OCI-LY1 (cell line): ENCODE results near the gene EIF2S2.

Source experiments
- H2AFZ ChIP-seq: fragments of 200-600 bp; sonication (generic), shearing (Covaris generic); 2 replicates; pipeline ENCODE4 v1.6.0; 2014; ENCODE audit warnings: antibody characterized with exemption, mild to moderate bottlenecking, low read length
- H3F3A ChIP-seq: fragments of 200-600 bp; sonication (generic), shearing (Covaris generic); 2 replicates; pipeline ENCODE4 v1.6.0; 2014; ENCODE audit warnings: mild to moderate bottlenecking, antibody characterized with exemption, low read length, moderate library complexity; ENCODE audit not compliant: insufficient read depth
- H3K27ac ChIP-seq: fragments of 200-600 bp; sonication (generic); 2 replicates; pipeline ENCODE4 v1.5.1; 2014; ENCODE audit warnings: low read length, mixed run types, mild to moderate bottlenecking, low read depth; ENCODE audit not compliant: poor library complexity, severe bottlenecking
- H3K27me3 ChIP-seq: fragments of 200-600 bp; sonication (generic); 2 replicates; pipeline ENCODE4 v1.6.0; 2014; ENCODE audit warnings: antibody characterized with exemption, mild to moderate bottlenecking, low read length, moderate library complexity; ENCODE audit not compliant: insufficient read depth
- H3K36me3 ChIP-seq: fragments of 200-600 bp; sonication (generic); 2 replicates; pipeline ENCODE4 v1.6.1; 2014; ENCODE audit warnings: mild to moderate bottlenecking, antibody characterized with exemption, low read length, moderate library complexity, mixed read lengths; ENCODE audit not compliant: insufficient read depth
- H3K4me1 ChIP-seq: fragments of 200-600 bp; sonication (generic); 2 replicates; pipeline ENCODE4 v1.5.1; 2014; ENCODE audit warnings: mild to moderate bottlenecking, low read length, moderate library complexity; ENCODE audit not compliant: insufficient read depth, severe bottlenecking
- H3K4me2 ChIP-seq: fragments of 200-600 bp; sonication (generic), shearing (Covaris generic); 2 replicates; pipeline ENCODE4 v1.6.1; 2014; ENCODE audit warnings: low read length
- H3K4me3 ChIP-seq: fragments of 200-600 bp; sonication (generic); 2 replicates; pipeline ENCODE4 v1.5.1; 2014; ENCODE audit warnings: low read length, low read depth, mild to moderate bottlenecking, mixed read lengths; ENCODE audit not compliant: poor library complexity, severe bottlenecking
- H3K79me2 ChIP-seq: fragments of 200-600 bp; shearing (Covaris generic); 2 replicates; pipeline ENCODE4 v1.6.1; 2016; ENCODE audit warnings: mixed run types, low read length, mixed read lengths; ENCODE audit not compliant: insufficient read depth
- H3K9ac ChIP-seq: fragments of 200-600 bp; sonication (generic), shearing (Covaris generic); 2 replicates; pipeline ENCODE4 v1.6.1; 2014; ENCODE audit warnings: mild to moderate bottlenecking, low read length, mixed read lengths
- H3K9me2 ChIP-seq: fragments of 200-600 bp; sonication (generic), shearing (Covaris generic); 2 replicates; pipeline ENCODE4 v1.6.1; 2014; ENCODE audit warnings: low read depth, mild to moderate bottlenecking, low read length, mixed read lengths
- H3K9me3 ChIP-seq: fragments of 200-600 bp; shearing (Covaris generic); 2 replicates; pipeline ENCODE4 v1.6.1; 2014; ENCODE audit warnings: low read length, mixed read lengths
- H4K20me1 ChIP-seq: fragments of 200-600 bp; sonication (generic), shearing (Covaris generic); 2 replicates; pipeline ENCODE4 v1.6.0; 2016; ENCODE audit warnings: mild to moderate bottlenecking, low read length; ENCODE audit not compliant: insufficient read depth
- CTCF ChIP-seq: fragments of 200-600 bp; sonication (generic), shearing (Covaris generic); IDR thresholded peaks from 2 replicates; pipeline ENCODE4 v1.5.1; 2017; ENCODE audit warnings: mild to moderate bottlenecking, antibody characterized with exemption, low read length, moderate library complexity, mixed read lengths
- EZH2 ChIP-seq: fragments of 200-600 bp; sonication (generic), shearing (Covaris generic); IDR thresholded peaks from 2 replicates; pipeline ENCODE4 v1.8.0; 2017; ENCODE audit warnings: borderline replicate concordance, mixed run types, mild to moderate bottlenecking, antibody characterized with exemption, low read length, moderate library complexity, mixed read lengths

The EIF2S2 gene

GRCh38 chr20:34124469-34125249, 12.6 kb upstream of the EIF2S2 start:
- no peak overlapping the region for H2AFZ ChIP-seq
- H3F3A ChIP-seq, result no peaks in the 10 kb centered on the region
- H3K27ac ChIP-seq, result no peak overlapping the region
- no peaks in the 10 kb centered on the region; the same call in 1 of the 2 replicates for H3K36me3 ChIP-seq
- no peaks in the 10 kb centered on the region for H3K79me2 ChIP-seq
- no peak overlapping the region for H3K4me2 ChIP-seq
- H3K9me2 ChIP-seq, result no peaks in the 10 kb centered on the region
- H3K9me3 ChIP-seq, result no peaks in the 10 kb centered on the region
- no peaks in the 10 kb centered on the region; the same call in 1 of the 2 replicates for H3K27me3 ChIP-seq
- H3K9ac ChIP-seq, result no peak overlapping the region
- H4K20me1 ChIP-seq, result no peaks in the 10 kb centered on the region
- H3K4me3 ChIP-seq, result no peak overlapping the region
- H3K4me1 ChIP-seq, result peaks cover 16% of the 10 kb centered on the region
- no peak for TF ChIP-seq EZH2
- TF ChIP-seq CTCF, result no peak

GRCh38 chr20:34123309-34123708, 11.3 kb upstream of the EIF2S2 start:
- H3F3A ChIP-seq, result no peaks in the 10 kb centered on the region
- no peak overlapping the region for H3K4me3 ChIP-seq
- H3K79me2 ChIP-seq, result no peaks in the 10 kb centered on the region
- peaks cover 9% of the 10 kb centered on the region for H3K4me1 ChIP-seq
- H3K27me3 ChIP-seq, result no peaks in the 10 kb centered on the region; the same call in 1 of the 2 replicates
- no peaks in the 10 kb centered on the region for H3K9me2 ChIP-seq
- no peaks in the 10 kb centered on the region for H4K20me1 ChIP-seq
- no peaks in the 10 kb centered on the region; the same call in 1 of the 2 replicates for H3K36me3 ChIP-seq
- no peak overlapping the region for H3K9ac ChIP-seq
- H3K4me2 ChIP-seq, result no peak overlapping the region
- no peak overlapping the region for H3K27ac ChIP-seq
- no peak for TF ChIP-seq EZH2
- no peak for TF ChIP-seq CTCF
- no peaks in the 10 kb centered on the region for H3K9me3 ChIP-seq
- H2AFZ ChIP-seq, result no peak overlapping the region

- Histone ChIP-seq H3K9me2 (no peaks in the 10 kb centered on the region), H3K36me3 (no peaks in the 10 kb centered on the region; the same call in 1 of the 2 replicates), H3K27me3 (no peaks in the 10 kb centered on the region; the same call in 1 of the 2 replicates), H3K79me2 (no peaks in the 10 kb centered on the region), H3K9ac (no peak overlapping the region), H4K20me1 (no peaks in the 10 kb centered on the region), H3K27ac (no peak overlapping the region), H2AFZ (no peak overlapping the region), H3K9me3 (no peaks in the 10 kb centered on the region), H3K4me2 (no peak overlapping the region), H3K4me3 (no peak overlapping the region), H3K4me1 (peaks cover 9% of the 10 kb centered on the region), H3F3A (no peaks in the 10 kb centered on the region)
- TF ChIP-seq CTCF (no peak), EZH2 (no peak)
Measured at GRCh38 chr20:34122274-34122980, 10.4 kb upstream of the EIF2S2 start.
